ENCODE data around the gene WWP2. TPM values are rescaled to one million over a fixed set of nuclear protein-coding genes. Genes with fewer than 3 reads are reported as not detected.
"Not testable (repeated sequence)": the region's sequence is repeated elsewhere in the genome, so short reads cannot be mapped to it uniquely, and the experiment has no call there.

The WWP2 gene
- total RNA-seq, 4 donors from 2014 or later: 21.9 to 32.8 (median 27.8) TPM

DNA sequence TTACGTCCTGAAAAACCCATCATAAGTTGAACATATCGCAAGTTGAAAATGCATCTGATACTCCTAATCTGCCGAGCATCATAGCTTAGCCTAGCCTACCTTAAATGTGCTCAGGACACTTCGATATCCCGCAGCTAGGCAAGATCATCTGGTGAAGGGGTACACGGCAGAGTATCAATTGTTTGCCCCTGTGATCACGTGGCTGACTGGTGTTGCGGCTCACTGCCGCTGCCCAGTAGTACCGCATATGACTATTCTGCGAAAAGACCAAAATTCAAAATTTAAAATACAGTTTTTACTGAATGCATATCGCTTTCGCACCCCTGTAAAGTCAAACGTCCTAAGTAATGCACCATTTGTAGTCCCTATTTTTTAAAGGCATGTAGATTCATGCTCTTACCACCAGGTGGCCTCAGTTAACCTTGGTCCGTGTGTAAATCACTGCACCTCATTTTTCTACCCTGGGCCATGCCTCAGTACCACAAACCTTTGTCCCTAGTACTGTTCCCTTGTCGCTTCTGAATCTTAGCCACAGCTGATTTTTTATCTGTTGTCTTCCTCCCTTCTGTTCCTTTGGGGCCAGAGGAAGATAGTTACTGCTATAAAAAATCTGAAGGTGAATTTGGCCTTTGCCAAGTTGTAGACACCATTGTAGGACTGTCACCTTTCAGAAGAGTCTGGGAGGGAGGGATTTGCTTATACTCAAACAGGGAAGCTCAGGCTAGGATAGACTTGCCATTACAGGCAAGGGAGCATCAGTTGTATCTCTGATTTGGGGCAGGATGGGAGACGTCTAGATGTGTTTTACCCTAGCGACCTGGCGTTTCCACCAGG lies 34.4 kb downstream of the WWP2 start:
- no peak for DNase-seq (ENCODE audit: extremely low spot score)
- no peak overlapping the region for H3K27ac ChIP-seq (replicated peaks in 1 of 4)

GRCh38 chr16:69798466-69798865 lies 36.3 kb downstream of the WWP2 start:
- intact Hi-C loops (cut with DNase I): loop anchor here (5.0 kb wide), 1 partner anchor 59 kb away; no protein-coding TSS in a partner anchor
- TF ChIP-seq POLR2AphosphoS5 (IDR thresholded peaks at IDR 0.05) (no peak), EP300 (IDR thresholded peaks at IDR 0.05) (no peak), CTCF (IDR thresholded peaks at IDR 0.05) (peak; percentile 34 to 42 (median 39))
- peaks cover 5 to 40% (median 20%) of the 10 kb centered on the region in 4 donors for H3K36me3 ChIP-seq
- H3K27me3 ChIP-seq: no peaks in the 10 kb centered on the region
- peak overlapping the region in 1 of 4 donors; percentile 10 for H3K27ac ChIP-seq (replicated peaks in 1 of 4)
- DNase-seq (ENCODE audit: extremely low spot score): no peak
- no peaks in the 10 kb centered on the region for H3K9me3 ChIP-seq
- H3K4me1 ChIP-seq: peaks cover 8 to 22% (median 13%) of the 10 kb centered on the region in 4 donors
- H3K4me3 ChIP-seq: peak overlapping the region in 2 of 4 donors; percentile 19 to 32
- 55% methylated on average over 8 of the region's 8 CpGs for WGBS

More for the DNA sequence above, 34.4 kb downstream of the WWP2 start:
- H3K27me3 ChIP-seq: no peaks in the 10 kb centered on the region
- intact Hi-C loops (cut with DNase I): loop anchor here (2.0 to 5.0 kb wide), 2 partner anchors 61 to 132 kb away; no protein-coding TSS in a partner anchor
- TF ChIP-seq CTCF (IDR thresholded peaks at IDR 0.05) (peak; percentile 92 to 95 (median 94)), EP300 (IDR thresholded peaks at IDR 0.05) (no peak)
- 52% methylated on average over 19 of the region's 19 CpGs for WGBS
- no peaks in the 10 kb centered on the region for H3K9me3 ChIP-seq
- peaks cover 8 to 22% (median 13%) of the 10 kb centered on the region in 4 donors for H3K4me1 ChIP-seq
- H3K36me3 ChIP-seq: peaks cover 5 to 21% (median 11%) of the 10 kb centered on the region in 4 donors
- peak overlapping the region; percentile 20 to 40 (median 26) for H3K4me3 ChIP-seq

DNA sequence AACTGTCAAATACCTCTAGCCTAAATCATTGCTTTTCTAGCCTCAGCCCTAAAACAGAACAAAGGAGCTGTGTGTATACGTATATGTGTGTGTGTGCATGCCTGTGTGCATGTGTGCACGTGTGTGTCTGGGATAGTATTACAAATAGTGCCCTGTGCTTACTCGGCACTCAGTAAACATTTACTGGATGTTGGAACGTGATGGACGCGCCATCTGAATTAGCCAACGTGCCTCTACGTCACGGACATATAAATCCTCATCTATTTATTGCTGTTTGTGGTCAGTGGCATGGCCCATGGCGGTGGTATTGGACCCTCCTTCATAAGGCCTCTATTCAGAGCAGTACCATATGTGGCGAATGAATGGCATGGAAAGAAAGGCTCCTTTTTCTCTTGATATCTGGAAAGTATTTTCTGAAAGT lies 37.5 kb downstream of the WWP2 start:
- DNase-seq (ENCODE audit: extremely low spot score): no peak
- no peaks in the 10 kb centered on the region for H3K27me3 ChIP-seq
- H3K4me3 ChIP-seq: no peak overlapping the region
- peaks cover 5 to 44% (median 22%) of the 10 kb centered on the region in 4 donors for H3K36me3 ChIP-seq
- intact Hi-C loops (cut with DNase I): loop anchor here (5.0 kb wide), 1 partner anchor 58 kb away; no protein-coding TSS in a partner anchor
- H3K27ac ChIP-seq (replicated peaks in 1 of 4): peak overlapping the region in 1 of 4 donors; percentile 23
- no peaks in the 10 kb centered on the region for H3K9me3 ChIP-seq
- WGBS: 73% methylated on average over 11 of the region's 11 CpGs
- TF ChIP-seq CTCF (IDR thresholded peaks at IDR 0.05) (no peak), EP300 (IDR thresholded peaks at IDR 0.05) (no peak), POLR2AphosphoS5 (IDR thresholded peaks at IDR 0.05) (no peak), POLR2A (IDR thresholded peaks at IDR 0.05; ENCODE audit: low read depth) (no peak)
- peaks cover 8 to 22% (median 13%) of the 10 kb centered on the region in 4 donors for H3K4me1 ChIP-seq

GRCh38 chr16:69804297-69804696 lies 42.2 kb downstream of the WWP2 start:
- WGBS: 33% methylated on average over 1 of the region's 1 CpG
- no peak for TF ChIP-seq CTCF (IDR thresholded peaks at IDR 0.05)
- TF ChIP-seq POLR2A (IDR thresholded peaks at IDR 0.05; ENCODE audit: low read depth): no peak
- TF ChIP-seq EP300 (IDR thresholded peaks at IDR 0.05): no peak
- no peak for TF ChIP-seq POLR2AphosphoS5 (IDR thresholded peaks at IDR 0.05)
- no peaks in the 10 kb centered on the region for H3K27me3 ChIP-seq
- peaks cover 0 to 9% (median 4%) of the 10 kb centered on the region in 4 donors for H3K4me1 ChIP-seq
- no peak overlapping the region for H3K27ac ChIP-seq (replicated peaks in 1 of 4)
- no peak overlapping the region for H3K4me3 ChIP-seq
- no peaks in the 10 kb centered on the region for H3K9me3 ChIP-seq
- DNase-seq (ENCODE audit: extremely low spot score): no peak
- intact Hi-C loops (cut with DNase I): no loop called here
- H3K36me3 ChIP-seq: peaks cover 12 to 44% (median 21%) of the 10 kb centered on the region in 4 donors

GRCh38 chr16:69806776-69807175 lies 44.6 kb downstream of the WWP2 start:
- H3K27me3 ChIP-seq; H3K4me3 ChIP-seq; DNase-seq (ENCODE audit: extremely low spot score); intact Hi-C loops (cut with DNase I); H3K9me3 ChIP-seq; H3K4me1 ChIP-seq; H3K27ac ChIP-seq (replicated peaks in 1 of 4): not testable (repeated sequence)
- H3K36me3 ChIP-seq: peaks cover 7 to 27% (median 14%) of the 10 kb centered on the region in 4 donors
